NCI-H69 (cell line): Measurements from ENCODE around the gene DCAF10.
"Not testable (repeated sequence)": the region's sequence is repeated elsewhere in the genome, so short reads cannot be mapped to it uniquely, and the experiment has no call there.

Experiments used
- DNase-seq: peaks from one replicate; lab custom pipeline; 2025; lab: John Stamatoyannopoulos, UW

Gene DCAF10

DNA sequence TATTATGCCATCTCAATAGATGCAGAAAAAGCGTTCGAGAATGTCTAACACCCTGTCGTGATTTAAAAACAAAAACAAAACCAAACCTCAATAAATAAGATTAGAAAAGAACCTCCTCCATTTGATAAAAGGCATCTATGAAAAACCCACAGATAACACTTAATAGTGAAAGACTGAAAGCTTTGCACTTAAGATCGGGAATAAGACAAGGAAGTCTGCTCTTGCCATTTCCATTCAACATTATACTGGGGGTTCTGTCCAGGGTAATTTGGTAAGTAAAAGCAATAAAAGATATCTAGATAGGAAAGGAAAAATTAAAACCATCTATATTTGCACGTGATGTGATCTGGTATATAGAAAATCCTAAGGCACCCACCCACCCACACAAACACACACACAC lies 8.5 kb upstream of the DCAF10 start:
- no peak for DNase-seq

- no peak for DNase-seq
Observed at GRCh38 chr9:37796232-37796631, 4.4 kb upstream of the DCAF10 start.

- DNase-seq: no peak
Observed at GRCh38 chr9:37798677-37799076, 1.9 kb upstream of the DCAF10 start.

DNA sequence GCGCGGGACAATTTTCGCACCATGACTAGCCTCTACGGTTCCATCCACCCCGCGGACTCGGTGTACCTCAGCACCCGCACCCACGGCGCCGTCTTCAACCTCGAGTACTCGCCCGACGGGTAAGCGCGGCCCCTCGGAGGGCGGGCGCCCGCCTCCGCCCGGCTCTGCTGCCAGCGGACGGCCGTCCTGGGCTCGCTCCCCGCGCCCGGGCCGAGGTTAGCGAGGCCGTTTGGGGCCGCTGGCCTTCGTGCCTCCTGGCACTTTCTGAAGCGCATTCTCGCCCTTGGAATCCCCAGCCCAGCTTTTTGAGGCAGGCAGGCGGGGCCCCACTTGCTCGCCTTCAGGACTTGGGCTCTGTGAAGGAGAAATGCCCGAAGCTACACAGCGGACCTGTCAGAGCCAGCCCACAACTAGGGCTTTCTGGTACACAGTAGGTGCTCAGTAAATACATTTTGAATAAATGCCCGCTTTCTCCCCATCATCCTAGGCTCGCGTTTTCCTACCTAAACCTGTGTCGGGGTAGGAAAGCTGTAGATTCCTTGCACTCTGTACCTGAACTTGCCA lies 772 bp downstream of the DCAF10 start:
- peak; percentile 57 for DNase-seq

DNA sequence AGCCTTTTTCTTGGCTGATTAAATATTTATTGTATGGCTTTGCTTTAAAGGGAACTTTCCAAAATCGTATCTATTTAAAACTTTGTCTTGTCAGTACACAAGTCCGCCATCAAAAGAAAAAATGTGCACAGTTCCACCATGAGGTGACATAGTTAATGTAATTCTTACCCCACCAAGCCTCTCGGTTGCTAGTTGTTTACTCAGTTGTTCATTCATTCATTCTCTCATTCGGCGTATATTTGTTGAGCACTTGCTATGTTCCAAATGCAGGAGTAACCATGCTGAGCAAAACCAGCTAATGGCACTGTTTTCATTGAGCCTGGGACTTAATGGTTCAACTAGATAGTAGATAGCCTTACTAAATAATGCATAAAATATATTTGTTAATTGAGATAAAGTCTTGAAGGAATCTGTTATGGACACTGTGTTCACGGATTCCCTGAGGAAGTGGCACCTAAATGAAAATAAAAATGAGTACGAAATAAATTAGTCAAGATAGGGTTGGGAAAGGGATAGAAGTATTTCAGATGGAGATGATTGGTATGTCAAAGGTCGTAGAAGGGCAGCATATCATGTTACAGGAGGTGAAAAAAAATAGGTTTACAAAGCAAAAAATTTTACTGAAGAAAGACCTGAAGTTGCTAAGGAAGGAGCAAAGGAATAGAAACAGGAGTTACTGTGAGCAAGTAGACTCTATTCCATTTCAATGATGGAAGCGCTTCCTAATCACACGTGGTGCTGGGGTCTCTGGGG lies 1.5 kb downstream of the DCAF10 start:
- DNase-seq: no peak

GRCh38 chr9:37806271-37806670 lies 5.7 kb downstream of the DCAF10 start:
- peak; percentile 83 for DNase-seq

GRCh38 chr9:37809676-37810075 lies 9.1 kb downstream of the DCAF10 start:
- not testable (repeated sequence) for DNase-seq

- DNase-seq: no peak
Observed at GRCh38 chr9:37811906-37812476, 11.4 kb downstream of the DCAF10 start.

GRCh38 chr9:37812773-37813379 lies 12.3 kb downstream of the DCAF10 start:
- no peak for DNase-seq

GRCh38 chr9:37818849-37819248 lies 18.3 kb downstream of the DCAF10 start:
- no peak for DNase-seq

GRCh38 chr9:37820142-37820541 lies 19.5 kb downstream of the DCAF10 start:
- no peak for DNase-seq

GRCh38 chr9:37825174-37825573 lies 24.6 kb downstream of the DCAF10 start:
- not testable (repeated sequence) for DNase-seq

DNA sequence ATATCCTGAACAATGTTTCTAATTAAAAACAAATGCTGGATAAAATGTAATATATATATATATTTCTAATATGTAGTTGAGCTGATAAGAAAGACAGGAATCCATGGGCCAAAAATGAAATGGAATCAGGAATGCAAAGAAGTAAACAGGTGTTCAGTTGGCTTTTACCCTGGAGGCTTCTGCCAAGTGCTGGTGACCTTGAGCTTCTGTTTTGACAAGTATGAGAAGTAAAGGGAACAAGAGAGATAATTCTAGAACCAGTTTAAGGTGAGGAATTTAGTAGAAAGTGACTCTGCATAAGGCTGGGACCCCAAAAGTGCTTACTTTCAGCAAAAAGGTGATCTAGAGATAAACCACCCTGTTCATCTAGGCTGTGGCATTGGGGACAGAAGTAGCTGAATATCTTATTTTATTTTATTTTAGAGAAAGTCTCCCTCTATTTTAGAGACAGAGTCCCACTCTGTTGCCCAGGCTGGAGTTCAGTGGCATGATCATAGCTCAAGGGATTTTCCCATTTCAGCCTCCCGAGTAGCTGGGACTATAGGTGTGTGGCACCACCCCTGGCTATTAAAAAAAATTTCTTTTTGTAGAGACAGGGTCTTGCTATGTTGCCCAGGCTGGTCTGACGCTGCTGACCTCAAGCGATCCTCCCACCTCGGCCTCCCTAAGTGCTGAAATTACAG lies 27.0 kb downstream of the DCAF10 start:
- DNase-seq: no peak

DNA sequence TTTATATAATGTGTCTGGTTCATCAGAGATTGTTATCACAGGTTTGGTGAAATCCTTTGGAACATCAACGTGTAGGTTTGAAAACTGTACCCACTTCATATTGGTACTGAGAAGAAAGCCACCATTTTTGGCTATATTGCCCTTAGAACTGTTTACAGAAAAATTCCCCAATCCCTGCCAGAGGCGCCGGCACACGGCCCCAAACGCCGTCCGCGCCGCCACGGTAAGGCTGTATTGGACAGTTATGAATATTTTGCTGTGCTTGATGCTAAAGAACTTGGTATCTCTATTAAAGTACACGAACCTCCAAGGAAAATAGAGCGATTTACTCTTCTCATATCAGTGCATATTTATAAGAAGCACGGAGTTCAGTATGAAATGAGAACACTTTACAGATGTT lies 35.2 kb downstream of the DCAF10 start:
- DNase-seq: no peak

- DNase-seq: no peak
Observed at GRCh38 chr9:37836386-37836785, 35.8 kb downstream of the DCAF10 start.

DNA sequence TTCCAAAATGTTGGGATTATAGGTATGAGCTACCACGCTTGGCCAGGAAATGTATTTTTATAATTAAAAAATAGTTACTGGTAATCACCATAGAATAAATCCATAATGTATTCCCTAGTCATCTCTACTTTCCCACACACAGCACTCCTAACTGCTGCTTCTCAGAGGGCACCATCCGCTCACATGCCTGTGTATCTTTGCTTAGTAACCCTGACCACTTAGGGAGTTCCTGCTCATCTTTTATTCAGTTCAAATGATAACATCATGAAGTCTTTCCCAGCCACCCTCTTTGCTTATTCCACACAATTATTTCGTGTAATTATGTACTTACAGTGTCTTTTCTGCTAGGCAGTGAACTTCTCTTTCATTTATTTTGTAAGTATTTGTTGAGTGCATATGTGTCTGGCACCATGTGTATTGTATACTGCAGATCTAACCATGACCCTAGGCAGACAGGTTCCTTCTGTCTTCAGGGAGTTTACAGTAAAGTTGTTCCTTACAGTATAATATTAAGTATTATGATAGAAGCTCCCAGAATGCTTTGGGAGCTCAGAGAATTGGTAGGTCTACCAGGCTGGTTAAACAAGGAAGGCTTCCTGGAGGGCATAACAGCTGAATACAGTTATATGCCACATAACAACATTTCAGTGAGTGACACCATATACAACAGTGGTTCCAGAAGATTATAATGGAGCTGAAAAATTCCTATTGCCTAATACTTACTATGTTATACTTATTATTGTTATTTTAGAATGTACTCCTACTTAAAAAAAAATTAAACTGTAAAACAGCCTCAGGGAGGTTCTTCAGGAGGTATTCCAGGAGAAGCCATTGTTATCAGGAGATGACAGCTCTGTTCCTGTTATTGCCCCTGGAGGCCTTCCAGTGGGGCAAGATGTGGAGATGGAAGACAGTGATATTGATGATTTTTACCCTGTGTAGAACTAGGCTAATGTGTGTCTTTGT lies 39.2 kb downstream of the DCAF10 start:
- no peak for DNase-seq

- no peak for DNase-seq
Observed at GRCh38 chr9:37840560-37841194, 40.1 kb downstream of the DCAF10 start.

DNA sequence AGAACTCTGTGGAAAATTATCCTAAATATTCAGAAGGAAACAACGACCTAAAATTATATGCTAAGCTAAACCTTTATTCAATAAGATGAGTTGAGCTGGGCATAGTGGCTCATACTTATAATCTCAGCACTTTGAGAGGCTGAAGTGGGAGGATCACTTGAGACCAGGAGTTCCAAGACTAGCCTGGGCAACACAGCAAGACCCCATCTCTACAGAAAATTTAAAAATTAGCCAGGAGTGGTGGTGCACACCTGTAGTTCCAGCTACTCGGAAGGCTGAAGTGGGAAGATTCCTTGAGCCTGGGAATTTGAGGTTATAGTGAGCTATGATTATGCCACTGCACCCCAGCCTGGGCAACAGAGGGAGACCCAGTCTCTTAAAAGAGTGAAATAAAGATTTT lies 51.6 kb downstream of the DCAF10 start:
- no peak for DNase-seq

- DNase-seq: no peak
Observed at GRCh38 chr9:37856551-37856950, 56.0 kb downstream of the DCAF10 start.

DNA sequence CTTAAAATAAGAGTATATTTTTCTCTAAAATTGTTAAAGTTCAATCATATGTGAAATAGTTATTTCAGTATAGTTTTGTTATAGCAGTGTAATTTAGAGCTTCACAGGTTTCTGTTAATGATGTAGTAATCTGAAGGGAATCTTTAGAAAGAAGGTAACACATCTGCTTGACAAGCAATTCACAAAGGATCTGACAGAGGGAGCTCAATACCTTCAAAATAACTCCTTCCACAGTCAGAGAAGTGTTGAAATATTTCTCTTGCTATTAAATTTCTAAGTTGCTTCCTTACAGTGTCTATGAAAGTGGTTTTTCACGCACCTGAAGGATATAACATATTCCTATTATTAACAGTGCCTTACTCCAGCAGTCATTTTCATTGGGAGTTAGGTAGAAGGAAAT lies 58.4 kb downstream of the DCAF10 start:
- DNase-seq: peak; percentile 16

GRCh38 chr9:37862530-37862929 lies 61.9 kb downstream of the DCAF10 start:
- no peak for DNase-seq
